Skeletal muscle cell (primary cell): ENCODE results near the gene GRIK1.

Source experiments
- DNase-seq: peaks from one replicate; pipeline ENCODE4 v3.0.0-alpha.2; 2010; ENCODE audit warnings: low read depth
- H3K4me3 ChIP-seq: 2 replicates; pipeline ENCODE4 v1.5.1; 2011; ENCODE audit warnings: low read depth, mild to moderate bottlenecking, control low read depth, low read length, moderate library complexity

The GRIK1 gene

DNA sequence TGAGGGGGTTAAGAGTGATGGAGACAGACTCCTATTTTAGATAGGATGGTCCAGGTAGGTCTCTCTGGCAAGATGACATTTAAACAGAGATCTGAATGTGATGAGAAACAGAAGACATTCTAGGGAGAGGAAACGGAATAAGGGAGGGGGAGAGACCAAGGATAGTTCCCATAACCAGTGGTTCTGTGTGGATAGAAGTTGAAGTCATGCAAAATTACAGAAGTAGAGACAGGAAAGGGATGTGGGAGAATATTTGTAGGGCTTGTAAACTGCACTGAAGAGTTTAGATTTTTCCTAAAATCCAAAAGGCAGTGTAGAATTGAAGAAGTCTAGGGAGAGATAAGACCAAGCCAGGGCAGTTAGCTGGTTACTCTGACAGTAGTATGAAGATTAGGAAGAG is 200.6 kb downstream of the GRIK1 start:
- H3K4me3 ChIP-seq: no peak overlapping the region
- no peak for DNase-seq

DNA sequence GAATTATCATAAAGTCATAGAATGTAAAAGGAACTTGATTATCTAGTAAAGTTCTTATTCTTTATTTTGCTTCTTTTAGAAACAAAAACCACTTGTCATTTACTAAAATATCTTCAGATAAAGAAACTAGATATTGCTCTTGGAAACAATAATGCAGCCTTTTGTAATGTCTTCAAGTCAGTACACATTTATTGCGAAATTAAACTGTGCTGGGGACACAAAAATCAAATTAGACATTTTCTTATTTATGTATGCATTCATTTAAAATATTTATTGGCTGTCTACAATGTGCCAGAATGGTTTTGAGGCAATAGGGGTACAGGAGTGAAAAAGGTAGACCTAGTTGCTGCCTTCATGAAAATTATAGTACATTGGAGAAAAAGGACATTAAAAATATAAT is 201.1 kb downstream of the GRIK1 start:
- H3K4me3 ChIP-seq: no peak overlapping the region
- DNase-seq: no peak

DNA sequence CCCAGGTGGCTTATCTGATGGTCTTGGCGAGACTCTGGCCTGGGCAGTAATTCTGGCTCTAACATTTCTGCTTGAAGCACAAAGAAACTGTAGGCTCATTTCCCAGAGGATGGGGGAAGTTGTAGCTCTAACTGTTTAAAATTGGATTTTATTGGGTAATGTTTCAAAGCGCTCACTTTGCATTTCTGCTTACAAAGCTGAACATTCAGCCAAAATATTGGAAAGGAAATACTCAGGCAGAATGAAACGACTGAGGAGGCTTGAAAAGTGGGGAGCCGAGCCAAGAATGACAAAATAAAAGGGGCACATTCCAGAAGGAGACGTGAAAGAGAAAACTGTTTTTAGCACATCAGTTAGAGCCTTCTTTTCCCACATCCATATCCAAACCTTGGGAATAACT is 202.6 kb downstream of the GRIK1 start:
- no peak overlapping the region for H3K4me3 ChIP-seq
- DNase-seq: no peak

DNA sequence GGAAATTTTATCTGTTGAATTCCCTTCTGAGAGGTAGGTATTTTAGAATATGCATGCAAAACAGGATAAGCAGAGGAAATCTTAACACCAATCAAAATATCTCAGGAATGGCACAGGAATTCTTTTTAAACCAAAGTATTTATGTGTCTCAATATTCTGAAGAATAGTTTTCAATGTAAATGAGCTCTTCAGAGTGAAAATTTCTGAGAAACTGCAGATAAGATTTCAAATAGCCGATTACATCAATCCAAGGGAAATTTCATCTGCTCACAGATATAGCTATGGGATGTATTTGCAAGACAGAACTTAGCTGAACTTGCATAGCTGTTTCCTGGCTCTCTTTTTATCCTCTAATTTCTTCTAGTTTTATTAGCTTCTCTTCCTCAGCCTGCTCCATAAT is 209.5 kb downstream of the GRIK1 start:
- DNase-seq: no peak
- no peak overlapping the region for H3K4me3 ChIP-seq

DNA sequence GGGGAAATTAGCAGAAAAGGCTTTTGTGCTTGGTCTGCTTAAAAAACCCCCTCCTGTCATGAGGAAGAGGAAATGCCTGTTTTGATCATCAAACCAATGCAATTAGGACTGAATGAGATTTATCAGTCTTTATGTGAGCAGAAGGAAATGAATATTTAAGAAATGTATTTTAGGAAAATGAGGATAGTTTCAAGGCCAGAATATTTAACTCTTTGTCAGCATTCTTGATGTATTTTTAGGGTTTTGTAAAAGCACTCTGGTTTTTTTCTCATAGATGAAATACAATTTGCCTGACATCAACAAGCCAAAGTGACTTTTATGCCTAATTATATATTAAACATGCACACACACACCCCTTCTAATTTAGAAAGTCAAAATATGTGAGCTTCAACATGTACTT is 213.8 kb downstream of the GRIK1 start:
- DNase-seq: no peak
- H3K4me3 ChIP-seq: no peak overlapping the region

DNA sequence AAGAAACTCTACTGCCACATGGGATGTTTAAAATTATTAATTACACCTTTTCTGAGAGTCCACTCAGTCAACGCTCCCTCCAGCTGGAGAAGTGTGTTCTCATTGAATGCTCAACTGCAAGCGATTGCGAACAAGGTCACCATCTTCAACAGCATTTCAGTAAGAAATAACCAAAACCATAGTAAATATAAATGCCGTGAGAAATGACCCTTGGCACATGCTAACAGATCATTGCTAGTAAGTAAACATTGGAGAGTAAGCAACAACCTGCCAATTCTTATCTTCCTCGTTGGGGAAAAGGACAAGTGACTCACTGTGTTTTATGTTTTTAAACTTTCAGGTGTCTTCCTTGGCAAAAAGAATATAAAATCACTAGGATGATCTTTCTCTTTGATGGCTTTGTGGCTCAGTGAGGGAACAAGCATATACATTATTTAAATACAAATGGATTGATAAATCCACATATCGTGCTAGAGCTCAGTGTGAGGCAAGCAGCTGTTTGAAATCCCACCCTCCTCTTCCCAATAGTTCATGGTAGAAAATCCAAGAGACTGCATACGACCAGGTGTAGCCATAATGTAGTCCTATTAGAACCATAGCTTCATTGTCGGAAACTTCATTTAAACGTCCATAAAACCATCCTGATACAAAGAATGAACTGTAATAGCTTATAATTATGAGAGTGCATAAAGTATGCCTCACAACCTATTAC is 214.6 kb downstream of the GRIK1 start:
- H3K4me3 ChIP-seq: no peak overlapping the region
- DNase-seq: no peak

DNA sequence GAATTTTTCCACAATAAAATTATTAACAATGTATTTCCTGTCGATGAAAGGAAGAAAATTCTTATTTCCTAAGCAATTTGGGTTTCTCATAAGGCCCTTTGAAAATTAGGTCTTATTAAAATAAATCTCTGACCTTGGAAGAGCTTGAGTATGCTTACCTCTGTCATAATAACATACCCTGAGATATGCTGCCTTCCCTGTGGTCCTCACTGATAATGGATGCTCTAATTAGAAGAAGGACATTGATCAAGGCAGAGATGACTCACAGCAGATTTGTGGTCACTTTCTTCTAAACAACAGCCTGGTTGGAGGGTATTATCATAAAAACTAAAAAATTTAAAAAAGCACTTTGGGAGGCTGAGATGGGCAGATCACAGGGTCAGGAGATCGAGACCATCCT is 217.8 kb downstream of the GRIK1 start:
- H3K4me3 ChIP-seq: no peak overlapping the region
- no peak for DNase-seq

DNA sequence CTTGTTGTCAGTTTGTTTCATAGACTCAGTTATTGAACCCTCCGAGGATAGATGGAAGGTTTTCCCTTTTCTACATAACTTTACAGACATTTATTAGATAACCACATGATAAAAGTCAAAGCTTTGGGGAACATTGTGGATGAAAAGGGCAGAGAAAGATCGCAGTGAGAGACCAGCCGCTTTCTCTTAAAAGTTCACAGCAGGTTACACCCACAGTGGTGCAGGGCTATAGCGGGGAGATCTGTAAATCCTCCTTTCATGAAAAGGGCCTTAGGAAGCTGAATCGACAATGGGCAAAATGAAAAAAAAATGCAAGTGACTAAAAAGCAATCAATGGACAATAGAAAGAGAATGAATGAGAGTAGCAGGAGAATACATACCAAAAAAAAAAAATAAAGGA is 218.6 kb downstream of the GRIK1 start:
- no peak overlapping the region for H3K4me3 ChIP-seq
- no peak for DNase-seq

- no peak for DNase-seq
- H3K4me3 ChIP-seq: no peak overlapping the region
Measured at GRCh38 chr21:29719521-29719920, 220.3 kb downstream of the GRIK1 start.

GRCh38 chr21:29718081-29718815 is 221.5 kb downstream of the GRIK1 start:
- DNase-seq: peak; percentile 11

GRCh38 chr21:29717659-29718058 is 222.1 kb downstream of the GRIK1 start:
- DNase-seq: no peak
- H3K4me3 ChIP-seq: no peak overlapping the region

More at GRCh38 chr21:29718081-29718815, 221.5 kb downstream of the GRIK1 start:
- H3K4me3 ChIP-seq: no peak overlapping the region

- no peak overlapping the region for H3K4me3 ChIP-seq
- no peak for DNase-seq
Measured at GRCh38 chr21:29716753-29717152, 223.0 kb downstream of the GRIK1 start.

- no peak overlapping the region for H3K4me3 ChIP-seq
Measured at GRCh38 chr21:29715089-29715488, 224.7 kb downstream of the GRIK1 start.

DNA sequence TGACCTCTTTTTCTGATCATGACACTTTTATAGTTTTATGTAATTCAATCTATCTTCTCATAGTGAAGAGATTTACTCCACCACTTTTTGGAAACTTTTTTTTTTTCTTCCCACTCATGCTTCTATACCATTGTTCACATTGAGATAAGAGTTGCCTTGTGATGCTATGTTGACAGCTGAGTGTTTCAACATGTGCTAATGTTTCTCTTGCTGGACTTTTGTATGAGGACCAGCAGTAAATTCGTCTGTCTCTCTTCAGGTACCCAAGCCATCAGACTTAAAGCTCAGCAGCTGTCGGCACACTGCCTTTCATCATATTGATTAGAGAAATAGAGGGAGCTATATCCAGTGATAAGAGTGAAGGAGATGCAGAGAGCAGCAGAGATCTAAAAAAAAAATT is 227.0 kb downstream of the GRIK1 start:
- no peak for DNase-seq
- no peak overlapping the region for H3K4me3 ChIP-seq

More at GRCh38 chr21:29715089-29715488, 224.7 kb downstream of the GRIK1 start:
- DNase-seq: no peak

GRCh38 chr21:29711236-29711635 is 228.6 kb downstream of the GRIK1 start:
- no peak for DNase-seq
- H3K4me3 ChIP-seq: no peak overlapping the region

DNA sequence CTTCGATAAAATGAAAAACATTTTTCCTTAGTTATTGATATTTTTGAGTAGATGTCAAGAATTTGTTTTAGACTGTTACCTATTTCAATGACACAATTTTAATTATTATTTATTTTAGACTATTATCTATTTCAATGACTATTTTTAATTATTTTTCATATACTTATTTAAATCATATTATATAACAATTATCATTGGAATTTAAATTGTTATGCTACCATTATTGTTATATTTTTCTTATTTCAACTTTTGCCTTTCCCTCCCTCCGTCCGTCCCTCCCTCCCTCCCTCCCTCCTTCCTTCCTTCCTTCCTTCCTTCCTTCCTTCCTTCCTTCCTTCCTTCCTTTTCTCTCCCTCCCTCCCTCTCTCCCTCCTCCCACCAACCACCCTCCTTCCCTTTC is 229.3 kb downstream of the GRIK1 start:
- no peak for DNase-seq
- no peak overlapping the region for H3K4me3 ChIP-seq

DNA sequence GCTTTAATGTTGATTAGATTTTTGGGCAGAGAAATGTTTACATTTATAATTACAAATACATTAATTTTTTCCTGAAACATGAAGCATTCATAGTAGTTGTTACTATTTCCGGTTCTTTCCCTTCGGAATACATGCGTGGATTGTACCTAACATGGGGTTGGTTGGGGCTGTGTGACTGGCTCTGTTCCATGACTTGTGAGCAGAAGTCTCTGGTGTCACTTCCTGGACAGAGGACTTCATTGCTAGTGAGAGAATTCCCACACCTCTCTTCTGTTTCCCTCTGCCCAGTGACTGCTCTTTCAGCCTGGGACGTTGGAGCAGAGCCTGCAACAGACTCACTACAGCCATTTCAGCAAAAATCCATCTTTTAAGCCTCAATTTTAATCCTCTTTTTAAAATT is 231.4 kb downstream of the GRIK1 start:
- no peak for DNase-seq
- H3K4me3 ChIP-seq: no peak overlapping the region

DNA sequence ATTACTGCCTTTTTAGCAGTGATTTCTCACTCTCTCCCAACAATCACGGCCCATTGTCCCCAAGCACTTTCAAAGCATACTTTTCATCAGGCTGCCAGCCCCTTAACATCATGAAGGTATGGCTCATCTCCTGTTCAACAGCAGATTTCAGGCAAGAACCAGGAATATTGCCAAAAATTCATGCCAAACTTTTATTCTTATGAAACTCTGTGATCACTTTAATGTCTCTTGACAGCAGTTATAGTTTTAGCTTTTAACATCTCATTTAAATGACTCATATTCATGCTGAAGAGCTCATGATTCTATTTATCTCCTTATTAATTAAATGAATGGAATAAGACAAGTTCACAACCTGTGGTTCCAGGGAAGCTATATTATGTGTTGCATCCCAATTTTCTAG is 235.1 kb downstream of the GRIK1 start:
- no peak overlapping the region for H3K4me3 ChIP-seq
- peak; percentile 40 for DNase-seq

- no peak for DNase-seq
- H3K4me3 ChIP-seq: no peak overlapping the region
Measured at GRCh38 chr21:29701676-29702075, 238.1 kb downstream of the GRIK1 start.

GRCh38 chr21:29697555-29698193 is 242.1 kb downstream of the GRIK1 start:
- no peak overlapping the region for H3K4me3 ChIP-seq
- DNase-seq: no peak

GRCh38 chr21:29696937-29697336 is 242.9 kb downstream of the GRIK1 start:
- DNase-seq: no peak
- H3K4me3 ChIP-seq: no peak overlapping the region
